NCI-H1694 (cell line): ENCODE measurements around the gene B4GALNT4.
"Not testable (repeated sequence)": the region's sequence is repeated elsewhere in the genome, so short reads cannot be mapped to it uniquely, and the experiment has no call there.

ENCODE experiments used
- DNase-seq: peaks from one replicate; lab custom pipeline; 2025; lab: John Stamatoyannopoulos, UW

The B4GALNT4 gene

GRCh38 chr11:392102-392777, 22.9 kb downstream of the B4GALNT4 start:
- DNase-seq = no peak

- no peak for DNase-seq
Measured at GRCh38 chr11:393219-394033, 24.1 kb downstream of the B4GALNT4 start.

GRCh38 chr11:394034-394857, 24.9 kb downstream of the B4GALNT4 start, which contains the start of gene PKP3:
TSS of gene PKP3 (plus strand) at chr11:394209. CDS start at chr11:394293, 84 bp downstream.
- no peak for DNase-seq

- no peak for DNase-seq
Measured at GRCh38 chr11:394858-395655, 25.8 kb downstream of the B4GALNT4 start.

GRCh38 chr11:395866-396265, 26.6 kb downstream of the B4GALNT4 start:
- DNase-seq = no peak

- DNase-seq = no peak
Measured at GRCh38 chr11:396511-396947, 27.2 kb downstream of the B4GALNT4 start.

- DNase-seq = no peak
Measured at GRCh38 chr11:396948-397548, 27.7 kb downstream of the B4GALNT4 start.

- no peak for DNase-seq
Measured at GRCh38 chr11:398826-399225, 29.5 kb downstream of the B4GALNT4 start.

- no peak for DNase-seq
Measured at GRCh38 chr11:399731-400211, 30.5 kb downstream of the B4GALNT4 start.

- no peak for DNase-seq
Measured at GRCh38 chr11:400241-400689, 31.0 kb downstream of the B4GALNT4 start.

GRCh38 chr11:401196-401595, 31.9 kb downstream of the B4GALNT4 start:
- DNase-seq = not testable (repeated sequence)

- no peak for DNase-seq
Measured at GRCh38 chr11:403021-403760, 33.9 kb downstream of the B4GALNT4 start.

GRCh38 chr11:403761-404431, 34.6 kb downstream of the B4GALNT4 start:
- no peak for DNase-seq

GRCh38 chr11:404551-405264, 35.4 kb downstream of the B4GALNT4 start:
- DNase-seq = no peak

- DNase-seq = peak; percentile 33
Measured at GRCh38 chr11:405323-405953, 36.1 kb downstream of the B4GALNT4 start.

GRCh38 chr11:405954-406795, 36.9 kb downstream of the B4GALNT4 start:
- DNase-seq = no peak
